Neutrophil (primary cell): ENCODE data around the gene CMA1.
A peak's percentile ranks its signal among the peaks of the same experiment; 100 is the strongest.
"Not testable (repeated sequence)": the region's sequence is repeated elsewhere in the genome, so short reads cannot be mapped to it uniquely, and the experiment has no call there.

ENCODE experiments used
- H3K27ac ChIP-seq: fragments of 200-600 bp; sonication (generic); 2 replicates; pipeline ENCODE4 v1.5.1; 2016; ENCODE audit warnings: mild to moderate bottlenecking, moderate library complexity
- H3K27me3 ChIP-seq: fragments of 200-600 bp; sonication (generic); 2 replicates; pipeline ENCODE4 v1.6.0; 2016; ENCODE audit warnings: mild to moderate bottlenecking
- H3K36me3 ChIP-seq: fragments of 200-600 bp; sonication (generic); 2 replicates; pipeline ENCODE4 v1.5.1; 2017
- H3K4me1 ChIP-seq, 2 experiments: fragments of 200-600 bp in 1 of 2; sonication (generic) in 1 of 2; 1 replicate in 1 of 2; 2 replicates in 1 of 2; pipeline versions ENCODE4 v1.5.1 to v1.6.1; 2013 to 2016; ENCODE audit warnings: low read depth in 1 of 2, low read length in 1 of 2, mild to moderate bottlenecking in 1 of 2, moderate library complexity in 1 of 2; ENCODE audit not compliant: control insufficient read depth in 1 of 2, insufficient read depth in 1 of 2
- H3K4me3 ChIP-seq, 2 experiments: fragments of 200-600 bp in 1 of 2; sonication (generic) in 1 of 2; 1 replicate in 1 of 2; 2 replicates in 1 of 2; pipeline ENCODE4 v1.5.1; 2013 to 2016; ENCODE audit warnings: low read depth in 1 of 2, low read length in 1 of 2, mild to moderate bottlenecking in 1 of 2, moderate library complexity in 1 of 2
- H3K9me3 ChIP-seq: fragments of 200-600 bp; sonication (generic); 2 replicates; pipeline ENCODE4 v1.5.1; 2016
- CTCF ChIP-seq: fragments of 200-600 bp; sonication (generic); IDR thresholded peaks from 2 replicates; pipeline ENCODE4 v1.5.1; 2016; ENCODE audit warnings: antibody characterized with exemption

The CMA1 gene

GRCh38 chr14:24483604-24484252 is 24.3 kb downstream of the CMA1 start:
- no peak for TF ChIP-seq CTCF
- Histone ChIP-seq H3K9me3 (no peaks in the 10 kb centered on the region), H3K27me3 (no peaks in the 10 kb centered on the region), H3K27ac (no peak overlapping the region), H3K36me3 (no peaks in the 10 kb centered on the region), H3K4me3 (no peak overlapping the region), H3K4me1 (peaks cover 0 to 4% of the 10 kb centered on the region in 2 experiments)

DNA sequence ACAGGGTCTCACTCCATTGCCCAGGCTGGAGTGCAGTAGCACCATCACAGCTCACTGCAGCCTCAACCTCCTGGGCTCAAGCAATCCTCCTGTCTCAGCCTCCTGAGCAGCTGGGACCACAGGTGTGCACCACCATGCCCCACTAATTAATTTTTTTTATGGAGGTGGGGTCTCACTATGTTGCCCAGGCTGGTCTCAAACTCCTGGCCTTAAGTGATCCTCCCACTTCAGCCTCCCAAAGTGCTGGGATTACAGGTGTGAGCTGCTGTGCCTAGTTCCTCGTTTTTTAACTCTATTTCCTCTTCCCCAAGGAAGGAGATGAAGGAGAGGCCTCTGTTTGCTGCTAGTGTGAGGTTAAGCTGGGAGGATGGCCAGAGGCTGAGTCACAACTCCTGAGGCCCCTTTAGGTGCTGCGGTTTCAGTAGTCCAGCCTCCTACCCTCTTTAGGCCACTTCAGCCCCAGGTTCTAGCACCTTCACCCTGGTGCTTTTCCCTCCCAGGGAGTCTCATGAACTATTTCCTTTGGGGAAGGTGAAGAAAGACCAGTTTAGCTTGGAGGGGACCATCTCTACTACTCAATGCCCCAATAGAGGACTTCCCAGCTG is 25.3 kb downstream of the CMA1 start:
- not testable (repeated sequence) for H3K9me3 ChIP-seq, H3K4me1 ChIP-seq

GRCh38 chr14:24481622-24482324 is 26.3 kb downstream of the CMA1 start:
- H3K27me3 ChIP-seq = no peaks in the 10 kb centered on the region
- no peaks in the 10 kb centered on the region for H3K36me3 ChIP-seq
- H3K4me3 ChIP-seq = peak overlapping the region in 1 of 2 experiments; percentile 8
- no peak overlapping the region for H3K27ac ChIP-seq
- H3K4me1 ChIP-seq = peaks cover 0 to 4% of the 10 kb centered on the region in 2 experiments
- TF ChIP-seq CTCF = no peak
- H3K9me3 ChIP-seq = no peaks in the 10 kb centered on the region

More for the DNA sequence above, 25.3 kb downstream of the CMA1 start:
- not testable (repeated sequence) for H3K27me3 ChIP-seq, H3K27ac ChIP-seq, H3K36me3 ChIP-seq, H3K4me3 ChIP-seq

GRCh38 chr14:24479999-24480398 is 28.1 kb downstream of the CMA1 start:
- H3K27ac ChIP-seq, H3K27me3 ChIP-seq, H3K9me3 ChIP-seq, H3K36me3 ChIP-seq, H3K4me3 ChIP-seq, H3K4me1 ChIP-seq: not testable (repeated sequence)

DNA sequence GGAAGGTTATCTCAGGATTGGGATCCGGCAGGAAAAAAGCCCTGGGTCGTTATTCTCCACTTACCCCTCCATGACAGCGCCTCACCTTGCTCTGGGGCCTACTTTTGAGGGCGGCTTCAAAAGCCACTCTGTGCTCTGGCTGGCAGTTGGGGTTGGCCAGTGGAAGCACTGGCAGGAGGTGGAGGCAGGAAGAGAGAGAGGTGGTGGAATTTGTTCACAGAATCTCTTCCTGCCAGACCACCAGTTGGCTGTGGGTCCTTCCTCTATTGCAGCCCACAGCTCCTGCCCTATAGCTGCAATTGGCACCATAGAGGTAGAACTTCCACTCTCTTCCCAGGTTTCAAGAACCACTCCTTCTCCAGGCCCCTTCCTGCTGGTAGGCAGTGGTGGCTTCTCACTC is 32.8 kb downstream of the CMA1 start:
- no peak overlapping the region for H3K27ac ChIP-seq
- H3K36me3 ChIP-seq = no peaks in the 10 kb centered on the region
- no peaks in the 10 kb centered on the region for H3K27me3 ChIP-seq
- no peaks in the 10 kb centered on the region for H3K4me1 ChIP-seq
- no peak for TF ChIP-seq CTCF
- no peaks in the 10 kb centered on the region for H3K9me3 ChIP-seq
- no peak overlapping the region for H3K4me3 ChIP-seq

DNA sequence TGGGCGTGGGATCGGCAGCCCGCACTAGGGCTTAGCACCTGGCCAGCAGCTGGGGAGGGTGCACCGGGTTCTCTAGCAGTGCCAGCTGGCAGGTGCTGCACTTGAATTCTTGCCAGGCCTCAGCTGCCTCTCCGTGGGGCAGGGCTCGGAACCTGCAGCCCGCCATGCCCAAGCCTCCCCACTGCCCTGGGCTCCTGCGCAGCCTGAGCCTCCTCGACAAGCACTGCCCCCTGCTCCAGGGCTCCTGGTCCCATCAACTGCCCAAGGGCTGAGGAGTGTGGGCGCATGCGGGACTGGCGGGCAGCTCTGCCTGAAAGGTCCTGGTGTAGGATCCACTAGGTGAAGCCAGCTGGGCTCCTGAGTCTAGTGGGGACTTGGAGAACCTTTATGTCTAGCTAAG is 34.9 kb downstream of the CMA1 start:
- H3K36me3 ChIP-seq = no peaks in the 10 kb centered on the region
- no peaks in the 10 kb centered on the region for H3K27me3 ChIP-seq
- no peak for TF ChIP-seq CTCF

GRCh38 chr14:24470450-24470849 is 37.6 kb downstream of the CMA1 start:
- not testable (repeated sequence) for H3K36me3 ChIP-seq, H3K27ac ChIP-seq, H3K4me1 ChIP-seq, H3K9me3 ChIP-seq, H3K4me3 ChIP-seq, H3K27me3 ChIP-seq

More for the DNA sequence above, 34.9 kb downstream of the CMA1 start:
- Histone ChIP-seq H3K4me3 (no peak overlapping the region), H3K27ac (no peak overlapping the region), H3K4me1 (no peaks in the 10 kb centered on the region), H3K9me3 (no peaks in the 10 kb centered on the region)
